GM19240 (cell line): ENCODE measurements around the gene DHRS2.
"Not testable (repeated sequence)": the region's sequence is repeated elsewhere in the genome, so short reads cannot be mapped to it uniquely, and the experiment has no call there.

Experiments
- DNase-seq: peaks from one replicate; pipeline ENCODE4 v3.0.0; 2011; ENCODE audit warnings: low spot score; ENCODE audit not compliant: insufficient read length

The DHRS2 gene, protein sequence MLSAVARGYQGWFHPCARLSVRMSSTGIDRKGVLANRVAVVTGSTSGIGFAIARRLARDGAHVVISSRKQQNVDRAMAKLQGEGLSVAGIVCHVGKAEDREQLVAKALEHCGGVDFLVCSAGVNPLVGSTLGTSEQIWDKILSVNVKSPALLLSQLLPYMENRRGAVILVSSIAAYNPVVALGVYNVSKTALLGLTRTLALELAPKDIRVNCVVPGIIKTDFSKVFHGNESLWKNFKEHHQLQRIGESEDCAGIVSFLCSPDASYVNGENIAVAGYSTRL

GRCh38 chr14:23636317-23637211 is at the start of gene DHRS2:
Gene DHRS2 (plus strand): TSS chr14:23636364. CDS start chr14:23638865, 2,501 bp downstream.
- DNase-seq: no peak

GRCh38 chr14:23588884-23589598 is 47.1 kb upstream of the DHRS2 start:
- DNase-seq: peak; percentile 97

DNA sequence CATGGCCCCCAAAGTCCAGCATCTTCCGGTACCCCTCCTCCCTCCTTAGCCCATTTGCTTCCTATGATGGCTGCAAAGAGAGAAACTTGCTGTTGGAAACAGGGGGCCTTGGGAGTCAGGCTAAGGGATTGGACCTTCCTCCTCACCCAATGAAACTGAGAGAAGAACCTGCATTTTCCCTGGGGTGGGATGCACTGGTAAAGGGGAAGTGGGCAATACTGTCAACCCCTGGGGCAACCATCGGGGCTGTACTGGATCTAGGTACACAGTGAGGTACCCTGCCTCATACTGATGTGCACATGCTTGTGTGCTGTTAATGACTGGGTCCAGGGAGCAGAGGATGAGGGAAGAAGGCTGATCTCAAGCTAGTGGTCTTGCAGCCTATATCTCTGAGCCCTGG is 46.6 kb upstream of the DHRS2 start:
- no peak for DNase-seq

GRCh38 chr14:23590198-23590597 is 46.0 kb upstream of the DHRS2 start:
- no peak for DNase-seq

DNA sequence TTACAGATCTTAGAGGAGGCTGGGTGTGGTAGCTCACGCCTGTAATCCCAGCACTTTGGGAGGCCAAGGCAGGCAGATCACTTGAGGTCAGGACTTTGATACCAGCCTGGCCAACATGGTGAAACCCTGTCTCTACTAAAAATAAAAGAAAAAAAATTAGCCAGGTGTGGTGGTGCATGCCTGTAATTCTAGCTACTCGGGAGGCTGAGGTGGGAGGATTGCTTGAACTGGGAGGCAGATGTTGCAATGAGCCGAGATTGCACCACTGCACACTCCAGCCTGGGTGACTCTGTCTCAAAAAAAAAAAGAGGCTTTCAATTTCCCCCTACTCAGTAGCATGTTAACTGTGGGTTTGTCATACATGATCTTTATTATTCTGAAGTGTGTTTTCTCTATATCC is 42.0 kb upstream of the DHRS2 start:
- not testable (repeated sequence) for DNase-seq

- no peak for DNase-seq
Measured at GRCh38 chr14:23600322-23600707, 35.8 kb upstream of the DHRS2 start.

- no peak for DNase-seq
Measured at GRCh38 chr14:23600806-23601205, 35.4 kb upstream of the DHRS2 start.

DNA sequence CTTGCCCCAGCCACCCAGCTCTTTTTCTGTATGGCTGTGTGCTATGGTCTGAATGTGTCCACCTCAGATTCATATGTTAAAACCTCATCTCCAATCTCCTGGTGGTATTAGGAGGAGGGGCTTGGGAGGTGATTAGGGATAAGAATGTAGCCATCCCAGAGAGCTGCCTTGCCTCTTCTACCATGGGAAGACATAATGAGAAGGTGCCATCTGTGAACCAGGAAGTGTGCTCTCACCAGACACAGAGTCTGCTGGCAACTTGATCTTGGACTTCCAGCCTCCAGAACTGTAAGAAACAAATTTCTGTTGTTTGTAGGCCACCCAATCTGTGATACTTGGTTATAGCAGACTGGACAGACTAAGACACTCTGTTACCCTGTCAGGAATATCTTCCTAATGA is 34.7 kb upstream of the DHRS2 start:
- no peak for DNase-seq

GRCh38 chr14:23601845-23602180 is 34.4 kb upstream of the DHRS2 start:
- no peak for DNase-seq

- DNase-seq: no peak
Measured at GRCh38 chr14:23602181-23603095, 33.7 kb upstream of the DHRS2 start.

- DNase-seq: no peak
Measured at GRCh38 chr14:23603103-23603502, 33.1 kb upstream of the DHRS2 start.

- DNase-seq: no peak
Measured at GRCh38 chr14:23604148-23604547, 32.0 kb upstream of the DHRS2 start.

DNA sequence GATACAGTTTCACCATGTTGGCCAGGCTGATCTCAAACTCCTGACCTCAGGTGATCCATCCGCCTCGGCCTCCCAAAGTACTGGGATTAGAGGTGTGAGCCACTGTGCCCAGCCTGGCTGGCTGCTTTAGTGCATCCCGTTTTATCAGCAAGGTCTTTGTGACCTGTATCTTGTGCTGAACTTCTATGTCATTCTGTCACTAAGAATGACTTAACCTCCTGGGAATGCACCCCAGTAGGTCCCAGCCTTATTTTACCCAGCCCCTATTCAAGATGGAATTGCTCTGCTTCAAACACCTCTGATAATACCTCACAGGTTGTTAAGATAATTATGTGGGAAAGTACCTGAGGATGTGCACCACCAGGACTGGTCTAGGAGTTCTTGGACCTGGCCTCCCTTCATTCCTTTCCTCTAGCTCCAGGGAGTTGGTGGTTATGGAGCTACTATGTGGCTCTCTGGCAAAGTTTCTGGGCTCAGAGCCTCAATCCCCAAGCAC is 31.4 kb upstream of the DHRS2 start:
- no peak for DNase-seq

DNA sequence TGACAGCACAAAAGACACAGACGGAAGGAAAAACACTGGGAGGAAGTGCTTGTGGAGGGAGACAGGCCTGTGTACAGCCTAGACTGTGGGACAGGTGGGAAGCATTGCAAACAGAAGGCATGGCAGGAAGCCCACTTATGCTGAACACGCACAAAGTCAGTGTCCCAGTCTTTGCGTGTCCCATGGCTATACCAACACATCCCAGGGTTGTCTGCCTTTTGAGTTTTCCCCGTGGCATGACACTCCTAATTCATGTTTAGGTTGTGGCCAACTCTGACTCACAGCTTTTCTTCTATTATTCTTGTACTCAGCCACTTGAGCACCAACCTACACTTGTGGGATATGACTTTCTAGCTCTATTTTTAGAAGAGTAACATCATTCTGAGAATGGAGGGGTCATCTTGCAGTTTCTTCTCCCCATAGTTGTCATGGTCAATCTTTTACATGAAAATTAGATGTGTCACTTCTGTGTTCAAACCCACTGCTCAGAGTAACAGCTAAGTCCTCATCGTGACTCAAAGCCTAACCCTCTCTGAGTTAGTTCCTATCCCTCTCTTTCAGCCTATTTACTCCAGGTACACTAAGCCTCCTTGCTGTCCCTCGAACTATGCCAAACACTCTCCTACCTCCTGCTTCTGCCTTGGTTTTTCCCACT is 30.1 kb upstream of the DHRS2 start:
- DNase-seq: no peak

GRCh38 chr14:23608454-23608853 is 27.7 kb upstream of the DHRS2 start:
- DNase-seq: no peak

- DNase-seq: no peak
Measured at GRCh38 chr14:23609001-23609400, 27.2 kb upstream of the DHRS2 start.

- DNase-seq: not testable (repeated sequence)
Measured at GRCh38 chr14:23609411-23610089, 26.6 kb upstream of the DHRS2 start.

- no peak for DNase-seq
Measured at GRCh38 chr14:23610090-23610814, 25.9 kb upstream of the DHRS2 start.

GRCh38 chr14:23610815-23611289 is 25.3 kb upstream of the DHRS2 start:
- DNase-seq: no peak
